Loucy (cell line): ENCODE measurements around the gene S100A9.

Experiments
- H2AFZ ChIP-seq: fragments of 200-600 bp; sonication (generic); 2 replicates; pipeline ENCODE4 v1.6.0; 2016; ENCODE audit warnings: antibody characterized with exemption, mild to moderate bottlenecking, low read length, moderate library complexity
- H3F3A ChIP-seq: fragments of 200-600 bp; 2 replicates; pipeline ENCODE4 v1.6.0; 2016; ENCODE audit warnings: antibody characterized with exemption, low read depth, mild to moderate bottlenecking
- H3K27me3 ChIP-seq: fragments of 200-600 bp; sonication (generic); 2 replicates; pipeline ENCODE4 v1.6.1; 2014; ENCODE audit warnings: low read length, mild to moderate bottlenecking; ENCODE audit not compliant: insufficient read depth, poor library complexity, severe bottlenecking
- H3K36me3 ChIP-seq: fragments of 200-600 bp; sonication (generic); 2 replicates; pipeline ENCODE4 v1.6.1; 2016; ENCODE audit warnings: low read length; ENCODE audit not compliant: insufficient read depth
- H3K4me1 ChIP-seq: fragments of 200-600 bp; sonication (generic); 2 replicates; pipeline ENCODE4 v1.5.1; 2014; ENCODE audit warnings: low read length, mild to moderate bottlenecking; ENCODE audit not compliant: insufficient read depth, poor library complexity, severe bottlenecking
- H3K4me2 ChIP-seq: fragments of 200-600 bp; sonication (generic); 2 replicates; pipeline ENCODE4 v1.6.0; 2014; ENCODE audit warnings: antibody characterized with exemption, low read length, low read depth, mild to moderate bottlenecking; ENCODE audit not compliant: poor library complexity, severe bottlenecking
- H3K4me3 ChIP-seq: fragments of 200-600 bp; sonication (generic); 2 replicates; pipeline ENCODE4 v1.5.1; 2014; ENCODE audit warnings: low read length, mild to moderate bottlenecking, mixed read lengths; ENCODE audit not compliant: poor library complexity, severe bottlenecking
- H3K79me2 ChIP-seq: fragments of 200-600 bp; sonication (generic); 2 replicates; pipeline ENCODE4 v1.6.1; 2014; ENCODE audit warnings: low read length; ENCODE audit not compliant: insufficient read depth
- H3K9ac ChIP-seq: fragments of 200-600 bp; sonication (generic); 2 replicates; pipeline ENCODE4 v1.6.0; 2014; ENCODE audit warnings: mild to moderate bottlenecking, low read depth, low read length, moderate library complexity; ENCODE audit not compliant: poor library complexity, severe bottlenecking
- H3K9me2 ChIP-seq: fragments of 200-600 bp; sonication (generic); replicated peaks from 2 replicates; pipeline ENCODE4 v1.6.1; 2016; ENCODE audit warnings: low read depth, low read length, mixed read lengths
- H3K9me3 ChIP-seq: fragments of 200-600 bp; sonication (generic); 2 replicates; pipeline ENCODE4 v1.6.1; 2014; ENCODE audit warnings: mild to moderate bottlenecking, antibody characterized with exemption, low read length, low read depth; ENCODE audit not compliant: insufficient read depth
- H4K20me1 ChIP-seq: fragments of 200-600 bp; sonication (generic); 2 replicates; pipeline ENCODE4 v1.6.0; 2014; ENCODE audit warnings: antibody characterized with exemption, low read length, mild to moderate bottlenecking; ENCODE audit not compliant: insufficient read depth, poor library complexity, severe bottlenecking
- CTCF ChIP-seq: fragments of 200-600 bp; sonication (generic); conservative IDR thresholded peaks from 2 replicates; pipeline ENCODE4 v1.5.1; 2014; ENCODE audit warnings: mild to moderate bottlenecking, antibody characterized with exemption, low read length
- EZH2phosphoT487 ChIP-seq: fragments of 200-600 bp; IDR thresholded peaks from 2 replicates; pipeline ENCODE4 v1.6.1; 2018; ENCODE audit warnings: antibody characterized with exemption, mild to moderate bottlenecking, moderate library complexity, borderline replicate concordance

S100A9 gene

GRCh38 chr1:153395776-153396175, 38.1 kb downstream of the S100A9 start:
- Histone ChIP-seq H3K4me1 (no peaks in the 10 kb centered on the region), H3F3A (no peaks in the 10 kb centered on the region), H3K9me2 (no peaks in the 10 kb centered on the region), H4K20me1 (no peaks in the 10 kb centered on the region), H3K4me2 (no peak overlapping the region), H2AFZ (no peak overlapping the region), H3K9ac (no peak overlapping the region), H3K79me2 (no peaks in the 10 kb centered on the region), H3K4me3 (no peak overlapping the region), H3K9me3 (no peaks in the 10 kb centered on the region), H3K36me3 (no peaks in the 10 kb centered on the region), H3K27me3 (no peaks in the 10 kb centered on the region)
- no peak for TF ChIP-seq EZH2phosphoT487
- TF ChIP-seq CTCF, result no peak

GRCh38 chr1:153396461-153396860, 38.8 kb downstream of the S100A9 start:
- Histone ChIP-seq H3K9me2 (no peaks in the 10 kb centered on the region), H3K9me3 (no peaks in the 10 kb centered on the region), H3K4me1 (no peaks in the 10 kb centered on the region), H3K79me2 (no peaks in the 10 kb centered on the region), H3K4me2 (no peak overlapping the region), H3K4me3 (no peak overlapping the region), H3K9ac (no peak overlapping the region), H4K20me1 (no peaks in the 10 kb centered on the region), H3K27me3 (no peaks in the 10 kb centered on the region), H3F3A (no peaks in the 10 kb centered on the region), H2AFZ (no peak overlapping the region), H3K36me3 (no peaks in the 10 kb centered on the region)
- TF ChIP-seq CTCF (no peak), EZH2phosphoT487 (no peak)

- Histone ChIP-seq H3K9me3 (no peaks in the 10 kb centered on the region), H4K20me1 (no peaks in the 10 kb centered on the region), H3K9me2 (no peaks in the 10 kb centered on the region), H3K4me2 (no peak overlapping the region), H3K9ac (no peak overlapping the region), H3K27me3 (no peaks in the 10 kb centered on the region), H3K79me2 (no peaks in the 10 kb centered on the region), H3F3A (no peaks in the 10 kb centered on the region), H2AFZ (no peak overlapping the region), H3K4me1 (no peaks in the 10 kb centered on the region), H3K4me3 (no peak overlapping the region), H3K36me3 (no peaks in the 10 kb centered on the region)
- TF ChIP-seq CTCF, result no peak
- no peak for TF ChIP-seq EZH2phosphoT487
Measured at GRCh38 chr1:153397051-153397923, 39.6 kb downstream of the S100A9 start.
